ENCODE measurements around the gene USP47. TPM values are rescaled to one million over a fixed set of nuclear protein-coding genes. Genes with fewer than 3 reads are reported as not detected.

The USP47 gene
- total and polyA plus RNA-seq, 9 of the 15 experiments (the other 6 are each of a cell fraction or from before 2014, with no cell fraction given) = 13.1 to 63.6 (median 34.7) TPM

- POLR2A ChIA-PET = no interaction called here
- no peak for ATAC-seq
- no peak for DNase-seq (ENCODE audit: extremely low read depth in 1 of 4, low spot score in 3 of 4)
- H3K4me1 ChIP-seq (replicated peaks in 1 of 2; ENCODE audit: control insufficient read depth in 2 of 2, insufficient read depth in 2 of 2, low read length in 2 of 2) = peaks cover 8 to 11% of the 10 kb centered on the region in 2 experiments; a peak in 3 of 5 replicates
- no peaks in the 10 kb centered on the region for H3K9me1 ChIP-seq (ENCODE audit: control insufficient read depth, insufficient read depth, low read length)
- H3K9ac ChIP-seq (ENCODE audit: insufficient read depth in 1 of 2, low read depth in 2 of 2, low read length in 2 of 2) = no peak overlapping the region
- CTCF ChIA-PET (ENCODE audit: low intra/inter-chr PET ratio) = no interaction called here
- no peak overlapping the region for H3K4me2 ChIP-seq (ENCODE audit: insufficient read depth, low read length)
- no peak for FAIRE-seq
- H3K36me3 ChIP-seq (ENCODE audit: control insufficient read depth, insufficient read depth, low read length) = no peaks in the 10 kb centered on the region
- no peak overlapping the region for H3K27ac ChIP-seq (ENCODE audit: extremely low read depth, low read depth, low read length)
- no peak overlapping the region for H3K4me3 ChIP-seq
- no TSS peak for BruUV-seq (replicated peaks)
- intact Hi-C loops (cut with micrococcal nuclease) = no loop called here
- no peaks in the 10 kb centered on the region for H3K27me3 ChIP-seq (ENCODE audit: control insufficient read depth in 2 of 2, insufficient read depth in 2 of 2, low read length in 2 of 2)
- H3K9me3 ChIP-seq (replicated peaks; ENCODE audit: control insufficient read depth, insufficient read depth, low read depth, low read length) = no peaks in the 10 kb centered on the region
- no peak overlapping the region for H2AFZ ChIP-seq (ENCODE audit: low read depth, low read length)
- no peaks in the 10 kb centered on the region for H4K20me1 ChIP-seq (replicated peaks; ENCODE audit: control insufficient read depth, insufficient read depth, low read length)
- in situ Hi-C loops (cut with MboI) = no loop called here
- H3K79me2 ChIP-seq (ENCODE audit: control insufficient read depth, insufficient read depth, low read length) = no peaks in the 10 kb centered on the region
- 57% methylated on average over 4 of the region's 4 CpGs for WGBS (ENCODE audit: insufficient coverage, low coverage, missing lambda C conversion rate)
- no peak for TF ChIP-seq ADNP (tag; IDR thresholded peaks at IDR 0.05)
- no peak for TF ChIP-seq XRCC3 (IDR thresholded peaks at IDR 0.05)
- no peak for TF ChIP-seq CREBBP (IDR thresholded peaks at IDR 0.05; ENCODE audit: low read depth, low read length)
- TF ChIP-seq CHD7 (IDR thresholded peaks at IDR 0.05; ENCODE audit: low read depth, low read length) = no peak
- TF ChIP-seq SIRT6 (IDR thresholded peaks at IDR 0.05; ENCODE audit: low read depth, low read length) = no peak
- TF ChIP-seq, protein P1, sequence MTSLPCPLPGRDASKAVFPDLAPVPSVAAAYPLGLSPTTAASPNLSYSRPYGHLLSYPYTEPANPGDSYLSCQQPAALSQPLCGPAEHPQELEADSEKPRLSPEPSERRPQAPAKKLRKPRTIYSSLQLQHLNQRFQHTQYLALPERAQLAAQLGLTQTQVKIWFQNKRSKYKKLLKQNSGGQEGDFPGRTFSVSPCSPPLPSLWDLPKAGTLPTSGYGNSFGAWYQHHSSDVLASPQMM (CRISPR knock-in tag; IDR thresholded peaks at IDR 0.05) = no peak
- no peak for TF ChIP-seq SIN3B (IDR thresholded peaks at IDR 0.05; ENCODE audit: low read depth)
- no peak for TF ChIP-seq ZKSCAN3 (CRISPR knock-in tag; IDR thresholded peaks at IDR 0.05)
- TF ChIP-seq FOXA1 (IDR thresholded peaks at IDR 0.05; ENCODE audit: borderline replicate concordance) = no peak
- no peak for TF ChIP-seq HMG20A (CRISPR knock-in tag; conservative IDR thresholded peaks at IDR 0.05)
- TF ChIP-seq EWSR1 (IDR thresholded peaks at IDR 0.05; ENCODE audit: borderline replicate concordance, low read depth, partially characterized antibody) = no peak
These were observed 32.7 kb upstream of the USP47 start for GRCh38 chr11:11808992-11809615.
